NCI-H2171 treated with DMSO at 0.1 percent for 48 hours (cell line): ENCODE results near the gene PFKL.

ENCODE experiments used
- DNase-seq: peaks from one replicate; lab custom pipeline; 2025; lab: John Stamatoyannopoulos, UW

Gene PFKL

GRCh38 chr21:44312716-44313115 lies 12.9 kb downstream of the PFKL start:
- no peak for DNase-seq

- no peak for DNase-seq
Observed at GRCh38 chr21:44313451-44313850, 13.6 kb downstream of the PFKL start.

- no peak for DNase-seq
Observed at GRCh38 chr21:44314128-44314527, 14.3 kb downstream of the PFKL start.

- no peak for DNase-seq
Observed at GRCh38 chr21:44314561-44314960, 14.7 kb downstream of the PFKL start.

- peak; percentile 71 for DNase-seq
Observed at GRCh38 chr21:44315691-44316203, 15.9 kb downstream of the PFKL start.

- DNase-seq: no peak
Observed at GRCh38 chr21:44316277-44316900, 16.5 kb downstream of the PFKL start.

- DNase-seq: no peak
Observed at GRCh38 chr21:44317241-44317782, 17.5 kb downstream of the PFKL start.

GRCh38 chr21:44317871-44318270 lies 18.0 kb downstream of the PFKL start:
- no peak for DNase-seq

GRCh38 chr21:44318489-44319285 lies 18.8 kb downstream of the PFKL start:
- DNase-seq: no peak

- DNase-seq: no peak
Observed at GRCh38 chr21:44319407-44320065, 19.7 kb downstream of the PFKL start.

- no peak for DNase-seq
Observed at GRCh38 chr21:44320847-44321246, 21.0 kb downstream of the PFKL start.

GRCh38 chr21:44321846-44322450 lies 22.1 kb downstream of the PFKL start:
- no peak for DNase-seq

GRCh38 chr21:44322621-44323325 lies 22.9 kb downstream of the PFKL start:
- DNase-seq: no peak

- no peak for DNase-seq
Observed at GRCh38 chr21:44323591-44323990, 23.7 kb downstream of the PFKL start.

- no peak for DNase-seq
Observed at GRCh38 chr21:44324106-44324853, 24.4 kb downstream of the PFKL start.

- DNase-seq: no peak
Observed at GRCh38 chr21:44324854-44325107, 24.9 kb downstream of the PFKL start.

- no peak for DNase-seq
Observed at GRCh38 chr21:44325386-44326271, 25.8 kb downstream of the PFKL start.

- DNase-seq: no peak
Observed at GRCh38 chr21:44326272-44326647, 26.4 kb downstream of the PFKL start.

- DNase-seq: no peak
Observed at GRCh38 chr21:44326716-44327602, 27.1 kb downstream of the PFKL start.
